HepG2 (cell line): ENCODE measurements around the gene TRPT1. TPM values are rescaled to one million over a fixed set of nuclear protein-coding genes. Genes with fewer than 3 reads are reported as not detected.

Experiments
- ATAC-seq: fragments of 200-7000 bp; cut with Tn5 transposase; 3 replicates; pipeline ENCODE4 v1.9.1; 2020; ENCODE audit warnings: mild to moderate bottlenecking, moderate library complexity
- BruUV-seq: library from RNA; stranded (reverse); fragments of 400-500 nt; replicated peaks from 2 replicates; lab custom pipeline; 2021; lab: Mats Ljungman, UMichigan
- CTCF ChIA-PET: fragments of 300-600 bp; formaldehyde crosslinking; extraction: SDS; loops from one replicate; lab custom pipeline; 2021; ENCODE audit warnings: low total read pairs, inconsistent platforms, low intra/inter-chr PET ratio; lab: Yijun Ruan, JAX
- POLR2A ChIA-PET: fragments of 350-600 bp; sonication (Branson Sonifier 250); formaldehyde crosslinking; loops from one replicate; lab custom pipeline; 2020; ENCODE audit warnings: antibody characterized with exemption, inconsistent platforms; lab: Yijun Ruan, JAX
- DNase-seq: peaks from one replicate; pipeline ENCODE4 v3.0.0-alpha.2; 2015; ENCODE audit warnings: low spot score
- FAIRE-seq: peaks from 3 replicates; lab custom pipeline; 2011; peaks lifted over from hg19 to GRCh38; lab: Jason Lieb, UNC
- H2AFZ ChIP-seq: one replicate; pipeline ENCODE4 v1.6.1; 2011; ENCODE audit warnings: low read length, inconsistent platforms
- H3K27ac ChIP-seq: fragments of 300-600 bp; 3 replicates; pipeline ENCODE4 v1.8.0; 2011; ENCODE audit warnings: mixed run types, mild to moderate bottlenecking, mixed read lengths, low read length, inconsistent platforms; ENCODE audit not compliant: insufficient read depth; ENCODE audit errors: extremely low read length
- H3K27me3 ChIP-seq, 2 experiments: fragments of 200-600 bp in 1 of 2; 2 replicates in 1 of 2; 3 replicates in 1 of 2; pipeline versions ENCODE4 v1.6.0 to v1.8.0; 2011; ENCODE audit warnings: low read length in 2 of 2, mild to moderate bottlenecking in 2 of 2, moderate library complexity in 2 of 2, inconsistent platforms in 1 of 2; ENCODE audit not compliant: insufficient read depth in 2 of 2, control insufficient read depth in 1 of 2
- H3K36me3 ChIP-seq, 2 experiments: fragments of 200-600 bp in 1 of 2; replicated peaks in 1 of 2; 2 replicates in 1 of 2; 3 replicates in 1 of 2; pipeline versions ENCODE4 v1.5.1 to v1.8.0; 2011; ENCODE audit warnings: low read length in 2 of 2, inconsistent platforms in 1 of 2; ENCODE audit not compliant: insufficient read depth in 2 of 2, control insufficient read depth in 1 of 2
- H3K4me1 ChIP-seq: 2 replicates; pipeline ENCODE4 v1.5.1; 2012; ENCODE audit warnings: low read length, inconsistent platforms; ENCODE audit not compliant: insufficient read depth
- H3K4me2 ChIP-seq: 2 replicates; pipeline ENCODE4 v1.6.0; 2011; ENCODE audit warnings: low read depth, low read length, inconsistent platforms
- H3K4me3 ChIP-seq, 3 experiments: fragments of 200-600 bp in 1 of 3; sonication (generic), shearing (Covaris generic) in 1 of 3; replicated peaks in 1 of 3; 2 replicates each; pipeline ENCODE4 v1.5.1; 2011 to 2016; ENCODE audit warnings: low read length in 3 of 3, inconsistent platforms in 2 of 3, low read depth in 2 of 3, mild to moderate bottlenecking in 2 of 3, control low read depth in 1 of 3, mixed read lengths in 1 of 3; ENCODE audit not compliant: insufficient read depth in 1 of 3
- H3K79me2 ChIP-seq: one replicate; pipeline ENCODE4 v1.6.1; 2011; ENCODE audit warnings: low read length, inconsistent platforms; ENCODE audit not compliant: insufficient read depth
- H3K9ac ChIP-seq: 2 replicates; pipeline ENCODE4 v1.6.0; 2011; ENCODE audit warnings: mild to moderate bottlenecking, low read depth, low read length, inconsistent platforms; ENCODE audit not compliant: insufficient read depth
- H3K9me3 ChIP-seq: 2 replicates; pipeline ENCODE4 v1.5.1; 2012; ENCODE audit warnings: mild to moderate bottlenecking, low read length
- H4K20me1 ChIP-seq: 2 replicates; pipeline ENCODE4 v1.6.0; 2011; ENCODE audit warnings: inconsistent platforms, mild to moderate bottlenecking, low read length, moderate library complexity; ENCODE audit not compliant: insufficient read depth
- AGO1 ChIP-seq: fragments of 200-400 bp; formaldehyde crosslinking; IDR thresholded peaks from 2 replicates; pipeline ENCODE4 v1.6.1; 2017; ENCODE audit warnings: mild to moderate bottlenecking, low read depth, low read length, moderate library complexity; ENCODE audit not compliant: poor library complexity, severe bottlenecking
- AGO2 ChIP-seq: fragments of 200-400 bp; formaldehyde crosslinking; optimal IDR thresholded peaks from 2 replicates; pipeline ENCODE3; 2017; ENCODE audit warnings: mild to moderate bottlenecking, low read depth, low read length, moderate library complexity
- HNRNPL ChIP-seq: fragments of 200-400 bp; formaldehyde crosslinking; IDR thresholded peaks from 2 replicates; pipeline ENCODE4 v1.6.1; 2017; ENCODE audit warnings: mild to moderate bottlenecking, low read depth, low read length
- ZNF441 ChIP-seq: sonication (generic); formaldehyde crosslinking; IDR thresholded peaks from 2 replicates; pipeline ENCODE4 v1.7.0; 2021; ENCODE audit warnings: missing genetic modification reagents, borderline replicate concordance
- ZNF777 ChIP-seq: sonication (generic); formaldehyde crosslinking; IDR thresholded peaks from 2 replicates; pipeline ENCODE4 v1.4.0; 2020; ENCODE audit warnings: missing genetic modification reagents
- WGBS: methylation state at CpG from one replicate; pipeline ENCODE4 v1.1.6; 2017; ENCODE audit warnings: low lambda C conversion rate; 5-methylcytosine and 5-hydroxymethylcytosine counted together
- in situ Hi-C: cut with HindIII; loops from 2 replicates; pipeline ENCODE4 v1.10.0; 2017; ENCODE audit warnings: low pct_unique_long_range_greater_than_20kb; ENCODE audit not compliant: extremely low pct_ligation_motif_present
- intact Hi-C: fragments of 100-400 bp; cut with micrococcal nuclease; formaldehyde crosslinking; loops from one replicate; pipeline ENCODE4 v1.10.0; 2022; ENCODE audit not compliant: unreplicated experiment
- polyA plus RNA-seq, 8 experiments: library from polyadenylated mRNA; depleted of rRNA in 3 of 8; stranded (reverse) in 7 of 8; unstranded in 1 of 8; fragments of >200 nt; fragmentation: Illumina TruSeq in 4 of 8; extraction: Trizol in 4 of 8; gene quantifications; 2 replicates each; pipeline versions ENCODE4 v1.2.1 to v1.2.3, GENCODE V29; 2011 to 2016; ENCODE audit warnings: low read depth in 4 of 8, missing spikeins in 1 of 8, mixed read lengths in 1 of 8; ENCODE audit not compliant: insufficient read depth in 1 of 8
- total RNA-seq, 5 experiments: library from RNA; depleted of rRNA; stranded (reverse); fragments of >200 nt; fragmentation: Illumina TruSeq; extraction: Trizol; gene quantifications; 2 replicates each; pipeline ENCODE4 v1.2.3, GENCODE V29; 2016; ENCODE audit warnings: low read depth in 1 of 5
- TF ChIP-seq, protein P1 (sequence below): sonication (generic); formaldehyde crosslinking; IDR thresholded peaks from 2 replicates; pipeline ENCODE4 v1.4.0; 2020; ENCODE audit warnings: missing genetic modification reagents, borderline replicate concordance
- TF ChIP-seq, protein P2 (sequence below): sonication (generic); formaldehyde crosslinking; IDR thresholded peaks from 2 replicates; pipeline ENCODE4 v1.4.0; 2020; ENCODE audit warnings: missing genetic modification reagents
- TF ChIP-seq, protein P3 (sequence below): sonication (generic); formaldehyde crosslinking; IDR thresholded peaks from 2 replicates; pipeline ENCODE4 v1.5.1; 2020; ENCODE audit warnings: mild to moderate bottlenecking, missing genetic modification reagents, moderate library complexity

Gene TRPT1
- total and polyA plus RNA-seq, 2 of the 13 experiments (the other 11 are each of a cell fraction or from before 2014, with no cell fraction given), result 24.8 to 40.7 TPM

DNA sequence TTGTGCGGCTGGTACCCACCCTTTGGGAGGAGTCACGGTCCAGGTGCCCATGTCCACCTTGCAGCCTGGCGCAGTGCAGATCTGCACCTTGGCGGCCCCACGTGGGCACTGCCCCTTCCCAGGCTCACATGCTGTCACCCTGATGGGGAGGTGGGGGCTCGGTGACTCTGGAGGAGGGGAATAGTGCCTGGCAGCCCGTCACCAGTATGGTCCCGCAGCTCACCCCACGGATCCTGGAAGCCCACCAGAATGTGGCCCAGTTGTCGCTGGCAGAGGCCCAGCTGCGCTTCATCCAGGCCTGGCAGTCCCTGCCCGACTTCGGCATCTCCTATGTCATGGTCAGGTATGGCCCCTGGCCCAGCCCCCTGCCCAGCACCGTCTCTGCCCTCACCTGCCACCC is 5.2 kb downstream of the TRPT1 start:
- FAIRE-seq, result no peak
- no peak for DNase-seq
- peak; percentile 7 for TF ChIP-seq AGO1
- TF ChIP-seq, protein P1, sequence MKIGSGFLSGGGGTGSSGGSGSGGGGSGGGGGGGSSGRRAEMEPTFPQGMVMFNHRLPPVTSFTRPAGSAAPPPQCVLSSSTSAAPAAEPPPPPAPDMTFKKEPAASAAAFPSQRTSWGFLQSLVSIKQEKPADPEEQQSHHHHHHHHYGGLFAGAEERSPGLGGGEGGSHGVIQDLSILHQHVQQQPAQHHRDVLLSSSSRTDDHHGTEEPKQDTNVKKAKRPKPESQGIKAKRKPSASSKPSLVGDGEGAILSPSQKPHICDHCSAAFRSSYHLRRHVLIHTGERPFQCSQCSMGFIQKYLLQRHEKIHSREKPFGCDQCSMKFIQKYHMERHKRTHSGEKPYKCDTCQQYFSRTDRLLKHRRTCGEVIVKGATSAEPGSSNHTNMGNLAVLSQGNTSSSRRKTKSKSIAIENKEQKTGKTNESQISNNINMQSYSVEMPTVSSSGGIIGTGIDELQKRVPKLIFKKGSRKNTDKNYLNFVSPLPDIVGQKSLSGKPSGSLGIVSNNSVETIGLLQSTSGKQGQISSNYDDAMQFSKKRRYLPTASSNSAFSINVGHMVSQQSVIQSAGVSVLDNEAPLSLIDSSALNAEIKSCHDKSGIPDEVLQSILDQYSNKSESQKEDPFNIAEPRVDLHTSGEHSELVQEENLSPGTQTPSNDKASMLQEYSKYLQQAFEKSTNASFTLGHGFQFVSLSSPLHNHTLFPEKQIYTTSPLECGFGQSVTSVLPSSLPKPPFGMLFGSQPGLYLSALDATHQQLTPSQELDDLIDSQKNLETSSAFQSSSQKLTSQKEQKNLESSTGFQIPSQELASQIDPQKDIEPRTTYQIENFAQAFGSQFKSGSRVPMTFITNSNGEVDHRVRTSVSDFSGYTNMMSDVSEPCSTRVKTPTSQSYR (CRISPR knock-in tag), result no peak
- no peak for TF ChIP-seq ZNF441 (CRISPR knock-in tag)
- TF ChIP-seq AGO2, result peak; percentile 66
- TF ChIP-seq HNRNPL, result peak; percentile 69; the same call in 1 of the 2 replicates
- intact Hi-C loops, result no loop called here
- Histone ChIP-seq H3K27ac (no peak overlapping the region), H3K9me3 (no peaks in the 10 kb centered on the region), H3K9ac (no peak overlapping the region), H2AFZ (no peak overlapping the region), H4K20me1 (no peaks in the 10 kb centered on the region), H3K79me2 (no peaks in the 10 kb centered on the region), H3K36me3 (peaks cover 0 to 3% of the 10 kb centered on the region in 2 experiments; a peak in 2 of 5 replicates), H3K4me3 (no peak overlapping the region), H3K27me3 (no peaks in the 10 kb centered on the region), H3K4me1 (peaks cover 32% of the 10 kb centered on the region), H3K4me2 (no peak overlapping the region)
- no peak for ATAC-seq
- no CpG with 5 or more reads among the region's 14 CpGs for WGBS
- POLR2A ChIA-PET, result no interaction called here
- in situ Hi-C loops, result no loop called here
- BruUV-seq, result no TSS peak
- CTCF ChIA-PET, result no interaction called here

DNA sequence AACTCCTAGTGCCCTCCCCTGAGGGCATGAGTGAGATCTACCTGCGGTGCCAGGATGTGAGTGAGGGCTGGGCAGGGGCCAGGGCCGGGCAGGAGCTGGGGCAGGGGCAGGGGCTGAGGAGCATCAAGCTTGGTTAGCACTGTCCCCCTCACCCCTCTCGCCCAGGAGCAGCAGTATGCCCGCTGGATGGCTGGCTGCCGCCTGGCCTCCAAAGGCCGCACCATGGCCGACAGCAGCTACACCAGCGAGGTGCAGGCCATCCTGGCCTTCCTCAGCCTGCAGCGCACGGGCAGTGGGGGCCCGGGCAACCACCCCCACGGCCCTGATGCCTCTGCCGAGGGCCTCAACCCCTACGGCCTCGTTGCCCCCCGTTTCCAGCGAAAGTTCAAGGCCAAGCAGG is 5.7 kb downstream of the TRPT1 start:
- no TSS peak for BruUV-seq
- H3K4me1 ChIP-seq, result peaks cover 37% of the 10 kb centered on the region
- 95% methylated on average over 2 of the region's 17 CpGs for WGBS
- H3K79me2 ChIP-seq, result no peaks in the 10 kb centered on the region
- no peak overlapping the region for H3K9ac ChIP-seq
- ATAC-seq (peak; percentile 5; the same call in 2 of the 3 replicates), FAIRE-seq (no peak)
- no peak overlapping the region for H2AFZ ChIP-seq
- in situ Hi-C loops, result no loop called here
- peaks cover 0 to 3% of the 10 kb centered on the region in 2 experiments; a peak in 2 of 5 replicates for H3K36me3 ChIP-seq
- intact Hi-C loops, result no loop called here
- CTCF ChIA-PET, result no interaction called here
- H3K4me2 ChIP-seq, result no peak overlapping the region
- no peak overlapping the region for H3K27ac ChIP-seq
- TF ChIP-seq ZNF777, result no peak
- TF ChIP-seq, protein P2, sequence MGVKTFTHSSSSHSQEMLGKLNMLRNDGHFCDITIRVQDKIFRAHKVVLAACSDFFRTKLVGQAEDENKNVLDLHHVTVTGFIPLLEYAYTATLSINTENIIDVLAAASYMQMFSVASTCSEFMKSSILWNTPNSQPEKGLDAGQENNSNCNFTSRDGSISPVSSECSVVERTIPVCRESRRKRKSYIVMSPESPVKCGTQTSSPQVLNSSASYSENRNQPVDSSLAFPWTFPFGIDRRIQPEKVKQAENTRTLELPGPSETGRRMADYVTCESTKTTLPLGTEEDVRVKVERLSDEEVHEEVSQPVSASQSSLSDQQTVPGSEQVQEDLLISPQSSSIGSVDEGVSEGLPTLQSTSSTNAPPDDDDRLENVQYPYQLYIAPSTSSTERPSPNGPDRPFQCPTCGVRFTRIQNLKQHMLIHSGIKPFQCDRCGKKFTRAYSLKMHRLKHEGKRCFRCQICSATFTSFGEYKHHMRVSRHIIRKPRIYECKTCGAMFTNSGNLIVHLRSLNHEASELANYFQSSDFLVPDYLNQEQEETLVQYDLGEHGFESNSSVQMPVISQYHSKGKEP (CRISPR knock-in tag), result no peak
- TF ChIP-seq AGO1, result peak; percentile 28
- peak; percentile 59 for TF ChIP-seq AGO2
- TF ChIP-seq, protein P3, sequence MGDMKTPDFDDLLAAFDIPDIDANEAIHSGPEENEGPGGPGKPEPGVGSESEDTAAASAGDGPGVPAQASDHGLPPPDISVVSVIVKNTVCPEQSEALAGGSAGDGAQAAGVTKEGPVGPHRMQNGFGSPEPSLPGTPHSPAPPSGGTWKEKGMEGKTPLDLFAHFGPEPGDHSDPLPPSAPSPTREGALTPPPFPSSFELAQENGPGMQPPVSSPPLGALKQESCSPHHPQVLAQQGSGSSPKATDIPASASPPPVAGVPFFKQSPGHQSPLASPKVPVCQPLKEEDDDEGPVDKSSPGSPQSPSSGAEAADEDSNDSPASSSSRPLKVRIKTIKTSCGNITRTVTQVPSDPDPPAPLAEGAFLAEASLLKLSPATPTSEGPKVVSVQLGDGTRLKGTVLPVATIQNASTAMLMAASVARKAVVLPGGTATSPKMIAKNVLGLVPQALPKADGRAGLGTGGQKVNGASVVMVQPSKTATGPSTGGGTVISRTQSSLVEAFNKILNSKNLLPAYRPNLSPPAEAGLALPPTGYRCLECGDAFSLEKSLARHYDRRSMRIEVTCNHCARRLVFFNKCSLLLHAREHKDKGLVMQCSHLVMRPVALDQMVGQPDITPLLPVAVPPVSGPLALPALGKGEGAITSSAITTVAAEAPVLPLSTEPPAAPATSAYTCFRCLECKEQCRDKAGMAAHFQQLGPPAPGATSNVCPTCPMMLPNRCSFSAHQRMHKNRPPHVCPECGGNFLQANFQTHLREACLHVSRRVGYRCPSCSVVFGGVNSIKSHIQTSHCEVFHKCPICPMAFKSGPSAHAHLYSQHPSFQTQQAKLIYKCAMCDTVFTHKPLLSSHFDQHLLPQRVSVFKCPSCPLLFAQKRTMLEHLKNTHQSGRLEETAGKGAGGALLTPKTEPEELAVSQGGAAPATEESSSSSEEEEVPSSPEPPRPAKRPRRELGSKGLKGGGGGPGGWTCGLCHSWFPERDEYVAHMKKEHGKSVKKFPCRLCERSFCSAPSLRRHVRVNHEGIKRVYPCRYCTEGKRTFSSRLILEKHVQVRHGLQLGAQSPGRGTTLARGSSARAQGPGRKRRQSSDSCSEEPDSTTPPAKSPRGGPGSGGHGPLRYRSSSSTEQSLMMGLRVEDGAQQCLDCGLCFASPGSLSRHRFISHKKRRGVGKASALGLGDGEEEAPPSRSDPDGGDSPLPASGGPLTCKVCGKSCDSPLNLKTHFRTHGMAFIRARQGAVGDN (CRISPR knock-in tag), result peak; percentile 22; the same call in 1 of the 2 replicates
- TF ChIP-seq, all 625 proteins: peak for 3
- Histone ChIP-seq H3K9me3 (no peaks in the 10 kb centered on the region), H4K20me1 (no peaks in the 10 kb centered on the region), H3K4me3 (no peak overlapping the region), H3K27me3 (no peaks in the 10 kb centered on the region)
- no peak for DNase-seq
- POLR2A ChIA-PET, result no interaction called here
